NB4 (cell line): ENCODE results near the gene SIN3B.

Source experiments
- DNase-seq: peaks from one replicate; pipeline ENCODE4 v3.0.0; 2010; ENCODE audit warnings: low read depth
- H3K4me3 ChIP-seq: one replicate; pipeline ENCODE4 v1.5.1; 2011; ENCODE audit warnings: mild to moderate bottlenecking, low read depth, low read length, moderate library complexity
- MYC ChIP-seq: IDR thresholded peaks from 2 replicates; pipeline ENCODE4 v1.6.1; 2011; ENCODE audit warnings: low read depth, low read length
- POLR2A ChIP-seq: IDR thresholded peaks from 2 replicates; pipeline ENCODE4 v1.6.1; 2011; ENCODE audit warnings: mild to moderate bottlenecking; ENCODE audit not compliant: insufficient read length; ENCODE audit errors: extremely low read depth
- TF ChIP-seq, protein P1 (sequence below): IDR thresholded peaks from one replicate; pipeline ENCODE4 v1.5.1; 2012; ENCODE audit warnings: low read depth, low read length
- TF ChIP-seq, protein P2 (sequence below): IDR thresholded peaks from 2 replicates; pipeline ENCODE4 v1.6.1; 2011; ENCODE audit warnings: low read depth, low read length

The SIN3B gene

DNA sequence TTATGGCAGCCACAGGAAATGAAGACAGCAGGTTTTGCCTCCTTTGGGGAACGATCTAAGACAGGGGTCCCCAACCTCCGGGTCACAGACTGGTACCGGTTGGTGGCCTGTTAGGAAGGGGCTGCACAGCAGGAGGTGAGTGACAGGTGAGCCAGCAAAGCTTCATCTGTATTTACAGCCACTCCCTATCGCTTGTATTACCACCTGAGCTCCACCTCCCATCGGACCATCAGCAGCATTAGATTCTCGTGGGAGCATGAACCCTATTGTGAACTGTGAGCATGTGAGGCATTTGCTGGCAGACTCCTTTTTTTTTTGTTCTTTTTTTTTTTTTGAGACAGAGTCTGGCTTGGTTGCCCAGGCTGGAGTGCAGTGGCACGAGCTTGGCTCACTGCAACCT, 81.8 kb downstream of the SIN3B start:
- TF ChIP-seq MYC: no peak
- no peak for TF ChIP-seq POLR2A
- TF ChIP-seq, protein P1, sequence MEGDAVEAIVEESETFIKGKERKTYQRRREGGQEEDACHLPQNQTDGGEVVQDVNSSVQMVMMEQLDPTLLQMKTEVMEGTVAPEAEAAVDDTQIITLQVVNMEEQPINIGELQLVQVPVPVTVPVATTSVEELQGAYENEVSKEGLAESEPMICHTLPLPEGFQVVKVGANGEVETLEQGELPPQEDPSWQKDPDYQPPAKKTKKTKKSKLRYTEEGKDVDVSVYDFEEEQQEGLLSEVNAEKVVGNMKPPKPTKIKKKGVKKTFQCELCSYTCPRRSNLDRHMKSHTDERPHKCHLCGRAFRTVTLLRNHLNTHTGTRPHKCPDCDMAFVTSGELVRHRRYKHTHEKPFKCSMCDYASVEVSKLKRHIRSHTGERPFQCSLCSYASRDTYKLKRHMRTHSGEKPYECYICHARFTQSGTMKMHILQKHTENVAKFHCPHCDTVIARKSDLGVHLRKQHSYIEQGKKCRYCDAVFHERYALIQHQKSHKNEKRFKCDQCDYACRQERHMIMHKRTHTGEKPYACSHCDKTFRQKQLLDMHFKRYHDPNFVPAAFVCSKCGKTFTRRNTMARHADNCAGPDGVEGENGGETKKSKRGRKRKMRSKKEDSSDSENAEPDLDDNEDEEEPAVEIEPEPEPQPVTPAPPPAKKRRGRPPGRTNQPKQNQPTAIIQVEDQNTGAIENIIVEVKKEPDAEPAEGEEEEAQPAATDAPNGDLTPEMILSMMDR: no peak
- TF ChIP-seq, protein P2, sequence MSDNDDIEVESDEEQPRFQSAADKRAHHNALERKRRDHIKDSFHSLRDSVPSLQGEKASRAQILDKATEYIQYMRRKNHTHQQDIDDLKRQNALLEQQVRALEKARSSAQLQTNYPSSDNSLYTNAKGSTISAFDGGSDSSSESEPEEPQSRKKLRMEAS: no peak
- H3K4me3 ChIP-seq: no peak overlapping the region
- no peak for DNase-seq

DNA sequence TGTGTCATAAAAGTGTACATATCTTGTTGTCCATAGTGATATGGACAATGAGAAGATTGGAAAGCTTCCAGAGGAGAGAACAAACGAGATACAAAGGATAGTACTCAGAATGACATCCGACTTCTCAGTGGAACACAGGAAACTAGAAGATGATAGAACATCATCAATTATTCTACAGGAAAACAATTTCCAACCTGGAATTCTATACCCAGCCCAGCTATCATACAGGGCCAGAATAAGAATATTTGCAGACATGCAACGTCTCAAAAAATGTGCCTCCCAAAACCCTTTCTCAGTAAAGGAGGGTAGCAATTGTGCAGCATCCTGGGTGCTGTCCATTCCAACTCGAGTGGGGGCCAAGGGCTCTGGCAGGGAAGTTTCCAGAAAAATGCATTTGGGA, 83.6 kb downstream of the SIN3B start:
- no peak for DNase-seq
- H3K4me3 ChIP-seq: no peak overlapping the region
- TF ChIP-seq MYC (no peak), POLR2A (no peak)
- TF ChIP-seq, protein P2: no peak
- TF ChIP-seq, protein P1: no peak

DNA sequence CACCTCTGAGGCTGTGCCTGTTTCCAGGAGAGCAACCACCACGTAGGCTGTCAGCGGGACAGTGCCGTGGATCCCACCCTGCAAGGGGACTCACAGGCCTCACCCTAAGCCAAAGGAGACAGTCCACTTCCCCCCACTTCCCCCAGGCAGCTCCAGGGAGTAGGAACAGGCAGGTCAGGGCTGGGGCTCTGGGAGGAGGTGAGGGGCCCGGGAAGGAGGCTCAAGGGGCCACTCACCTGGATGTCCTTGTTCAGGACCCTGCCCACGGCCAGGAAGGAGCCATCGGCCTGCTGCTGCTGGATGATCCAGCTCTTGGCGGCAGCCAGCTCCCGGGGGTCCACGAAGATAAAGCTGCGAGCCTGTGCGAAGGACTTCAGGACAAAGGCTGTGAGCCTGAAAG, 85.2 kb downstream of the SIN3B start:
- no peak for DNase-seq
- TF ChIP-seq POLR2A: no peak
- TF ChIP-seq, protein P1: no peak
- no peak for TF ChIP-seq MYC
- TF ChIP-seq, protein P2: no peak

DNA sequence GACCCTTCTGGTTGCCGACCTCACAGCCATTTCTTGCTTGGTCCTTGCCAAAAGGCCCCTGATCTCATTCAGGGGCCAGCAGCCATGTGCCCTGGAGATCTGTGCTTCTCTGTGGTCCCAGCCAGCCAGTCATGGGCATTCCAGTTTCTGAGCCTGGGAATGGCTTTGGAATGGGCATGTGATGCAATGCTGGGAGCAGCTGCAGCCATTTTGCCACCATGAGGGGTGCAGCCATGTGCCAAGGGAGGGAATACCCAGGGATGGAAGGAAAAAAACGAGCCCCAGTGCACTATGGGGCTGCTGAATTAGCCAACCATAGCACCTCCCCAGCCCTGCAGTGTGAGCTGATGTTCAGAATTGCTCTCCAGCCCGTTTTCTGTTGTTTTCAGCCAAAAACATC, 85.9 kb downstream of the SIN3B start:
- no peak for TF ChIP-seq POLR2A
- TF ChIP-seq, protein P2: no peak
- TF ChIP-seq MYC: no peak
- TF ChIP-seq, protein P1: no peak
- no peak overlapping the region for H3K4me3 ChIP-seq

More for the DNA sequence above, 85.2 kb downstream of the SIN3B start:
- H3K4me3 ChIP-seq: no peak overlapping the region

DNA sequence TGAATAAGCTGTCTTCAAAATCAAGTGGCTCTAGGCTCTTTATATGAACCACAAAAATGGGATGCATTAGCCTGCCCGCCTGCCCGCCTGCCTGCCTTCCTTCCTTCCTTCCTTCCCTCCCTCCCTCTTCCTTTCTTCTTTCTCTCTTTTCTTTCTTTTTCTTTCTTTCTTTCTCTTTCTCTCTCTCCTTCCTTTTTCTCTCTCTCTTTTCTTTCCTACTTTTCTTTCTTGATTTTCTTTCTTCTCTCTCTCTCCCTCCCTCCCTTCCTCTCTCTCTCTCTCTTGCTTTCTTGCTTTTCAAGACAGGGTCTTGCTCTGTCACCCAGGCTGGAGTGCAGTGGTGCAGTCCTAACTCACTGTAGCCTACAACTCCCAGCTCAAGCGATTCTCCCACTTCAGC, 86.5 kb downstream of the SIN3B start:
- TF ChIP-seq, protein P1: no peak
- no peak for TF ChIP-seq MYC
- no peak for TF ChIP-seq POLR2A
- TF ChIP-seq, protein P2: no peak
- no peak overlapping the region for H3K4me3 ChIP-seq
- no peak for DNase-seq

More for the DNA sequence above, 85.9 kb downstream of the SIN3B start:
- DNase-seq: no peak
